ENCODE data around the gene TCTN2. TPM values are rescaled to one million over a fixed set of nuclear protein-coding genes. Genes with fewer than 3 reads are reported as not detected.
A peak's percentile ranks its signal among the peaks of the same experiment; 100 is the strongest.

TCTN2 gene
- total and polyA plus RNA-seq, 2 of the 4 experiments (the other 2 are of a cell fraction) = 8.4 to 13.6 TPM

- H2AK5ac ChIP-seq (ENCODE audit: low read depth, low read length) = no peak overlapping the region
- H4K8ac ChIP-seq (ENCODE audit: low read depth in 2 of 2, low read length in 2 of 2) = no peak overlapping the region
- H3K9me1 ChIP-seq (ENCODE audit: insufficient read depth, low read length) = peaks cover 7% of the 10 kb centered on the region
- no peak overlapping the region for H3K18ac ChIP-seq (ENCODE audit: low read depth, low read length)
- no peak for ATAC-seq (ENCODE audit: low read depth)
- no peak overlapping the region for H3K56ac ChIP-seq (ENCODE audit: extremely low read depth, insufficient read depth, low read length)
- H3K79me1 ChIP-seq (ENCODE audit: low read depth in 1 of 2, low read length in 2 of 2) = no peaks in the 10 kb centered on the region
- H2BK20ac ChIP-seq (ENCODE audit: low read depth, low read length) = no peak overlapping the region
- no peak overlapping the region for H3K4me2 ChIP-seq (ENCODE audit: low read depth, low read length)
- H3K4ac ChIP-seq (ENCODE audit: low read depth, low read length) = no peak overlapping the region
- dilution Hi-C loops (cut with HindIII; ENCODE audit: low sequenced_read_pairs, unreplicated experiment) = no loop called here
- no peak overlapping the region for H2BK15ac ChIP-seq (ENCODE audit: low read depth, low read length)
- H3K36me3 ChIP-seq (ENCODE audit: control insufficient read depth, insufficient read depth, low read length) = peaks cover 9% of the 10 kb centered on the region
- no peak overlapping the region for H3K9ac ChIP-seq (ENCODE audit: low read depth, low read length)
- no peak overlapping the region for H2AFZ ChIP-seq (replicated peaks; ENCODE audit: low read length, poor library complexity)
- H3K23ac ChIP-seq (ENCODE audit: low read depth, low read length) = no peak overlapping the region
- H4K20me1 ChIP-seq (ENCODE audit: insufficient read depth, low read length) = no peaks in the 10 kb centered on the region
- no peak for TF ChIP-seq RFX5 (IDR thresholded peaks at IDR 0.05; ENCODE audit: low read depth, low read length)
- no peak for TF ChIP-seq FOS (IDR thresholded peaks at IDR 0.05; ENCODE audit: low read depth, low read length)
- no peak for TF ChIP-seq POLR2A (IDR thresholded peaks at IDR 0.05; ENCODE audit: low read depth, low read length)
- no peak for TF ChIP-seq CEBPB (IDR thresholded peaks at IDR 0.05; ENCODE audit: low read depth, low read length)
- TF ChIP-seq ELK1 (IDR thresholded peaks at IDR 0.05; ENCODE audit: borderline replicate concordance, low read depth, low read length) = no peak
- TF ChIP-seq BHLHE40 (IDR thresholded peaks at IDR 0.05; ENCODE audit: low read depth, low read length) = no peak
- no peak for TF ChIP-seq RCOR1 (IDR thresholded peaks at IDR 0.05; ENCODE audit: insufficient replicate concordance, low read length)
- 0 out of 2 replicates have a peak, but pooled peaks have one; percentile 33 for TF ChIP-seq USF2 (IDR thresholded peaks at IDR 0.05; ENCODE audit: low read depth, low read length)
- no peak for TF ChIP-seq SMC3 (IDR thresholded peaks at IDR 0.05; ENCODE audit: low read depth, low read length)
- in situ Hi-C loops (cut with MboI; ENCODE audit: low sequenced_read_pairs) = no loop called here
- no peak overlapping the region for H3K27ac ChIP-seq (ENCODE audit: insufficient read depth, low read length)
- no peak overlapping the region for H2BK120ac ChIP-seq (ENCODE audit: low read depth, low read length)
- no peak for DNase-seq
- no peak overlapping the region for H2AK9ac ChIP-seq (replicated peaks; ENCODE audit: low read depth, low read length, poor library complexity)
- WGBS, 2 experiments (ENCODE audit: extremely low coverage in 2 of 2, insufficient read length in 1 of 2) = no CpG with 5 or more reads among the region's 3 CpGs
- no peaks in the 10 kb centered on the region for H3K9me3 ChIP-seq (ENCODE audit: control insufficient read depth, insufficient read depth, low read length)
- no peaks in the 10 kb centered on the region for H3K27me3 ChIP-seq (ENCODE audit: control insufficient read depth, insufficient read depth, low read length)
- ChIA-PET CTCF (interaction anchor here (1.5 kb wide), 1 partner anchor 9 kb away, joined by 7 read pairs; no protein-coding TSS in a partner anchor), POLR2A (ENCODE audit: unreplicated experiment) (no interaction called here)
- H3K14ac ChIP-seq (replicated peaks; ENCODE audit: low read depth, low read length) = no peak overlapping the region
- H3K4me3 ChIP-seq (ENCODE audit: insufficient read depth, low read depth, low read length) = no peak overlapping the region
- BruUV-seq (replicated peaks) = no TSS peak
- H3K4me1 ChIP-seq (ENCODE audit: control insufficient read depth, insufficient read depth, low read length) = no peaks in the 10 kb centered on the region
- no peak overlapping the region for H2BK5ac ChIP-seq (ENCODE audit: low read depth, low read length, poor library complexity, severe bottlenecking)
- H4K5ac ChIP-seq (ENCODE audit: low read depth, low read length) = no peak overlapping the region
- H4K91ac ChIP-seq (ENCODE audit: insufficient read depth, low read depth, low read length) = no peak overlapping the region
- intact Hi-C loops (cut with micrococcal nuclease) = no loop called here
These were observed 35.0 kb downstream of the TCTN2 start for GRCh38 chr12:123705935-123706334.

All from IMR-90 (cell line).